ENCODE measurements around the gene SCNN1A. TPM values are rescaled to one million over a fixed set of nuclear protein-coding genes. Genes with fewer than 3 reads are reported as not detected.

The SCNN1A gene
- total and polyA plus RNA-seq, 2 of the 13 experiments (the other 11 are each of a cell fraction or from before 2014, with no cell fraction given) = 1.5 to 14.6 TPM

DNA sequence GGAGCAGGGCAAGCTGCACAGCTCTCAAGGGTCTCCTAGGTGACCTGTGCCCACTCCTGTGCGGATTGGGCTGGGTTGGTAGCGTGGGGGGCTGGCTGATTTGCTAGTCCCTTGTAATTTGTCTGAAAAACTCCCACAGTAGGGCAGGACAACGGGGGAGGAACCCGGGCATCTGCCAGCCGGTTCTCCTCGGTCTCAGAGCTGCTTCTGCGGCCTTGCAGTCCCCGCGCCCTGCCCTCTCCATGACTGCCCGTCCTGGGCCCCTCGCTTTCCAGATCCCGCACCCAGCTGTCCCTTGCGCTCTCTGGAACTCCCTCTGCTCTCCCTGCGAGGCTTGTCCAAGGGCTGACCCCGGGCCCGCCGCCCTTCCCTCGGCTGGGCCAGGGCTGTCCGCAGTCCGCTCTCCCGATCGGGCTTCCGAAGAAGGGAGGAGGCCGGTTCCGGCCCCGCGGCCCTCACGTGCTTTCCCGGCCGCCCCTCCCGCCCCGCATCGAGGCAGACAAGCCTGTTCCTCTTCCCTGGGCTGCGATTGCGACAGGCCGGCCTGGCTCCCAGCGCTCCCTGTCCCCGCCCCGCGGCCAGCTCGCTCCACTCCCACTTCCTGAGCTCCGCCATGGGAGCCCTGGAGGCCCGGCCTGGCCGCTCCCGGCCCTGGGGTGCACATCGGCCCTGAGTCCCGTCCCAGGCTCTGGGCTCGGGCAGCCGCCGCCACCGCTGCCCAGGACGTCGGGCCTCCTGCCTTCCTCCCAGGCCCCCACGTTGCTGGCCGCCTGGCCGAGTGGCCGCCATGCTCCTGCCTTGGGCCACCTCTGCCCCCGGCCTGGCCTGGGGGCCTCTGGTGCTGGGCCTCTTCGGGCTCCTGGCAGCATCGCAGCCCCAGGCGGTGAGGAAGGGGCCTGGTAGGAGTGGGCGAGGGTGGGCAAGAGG is 8.5 kb upstream of the SCNN1A start, which contains the start of gene LTBR (continued):
- TF ChIP-seq, protein P1, sequence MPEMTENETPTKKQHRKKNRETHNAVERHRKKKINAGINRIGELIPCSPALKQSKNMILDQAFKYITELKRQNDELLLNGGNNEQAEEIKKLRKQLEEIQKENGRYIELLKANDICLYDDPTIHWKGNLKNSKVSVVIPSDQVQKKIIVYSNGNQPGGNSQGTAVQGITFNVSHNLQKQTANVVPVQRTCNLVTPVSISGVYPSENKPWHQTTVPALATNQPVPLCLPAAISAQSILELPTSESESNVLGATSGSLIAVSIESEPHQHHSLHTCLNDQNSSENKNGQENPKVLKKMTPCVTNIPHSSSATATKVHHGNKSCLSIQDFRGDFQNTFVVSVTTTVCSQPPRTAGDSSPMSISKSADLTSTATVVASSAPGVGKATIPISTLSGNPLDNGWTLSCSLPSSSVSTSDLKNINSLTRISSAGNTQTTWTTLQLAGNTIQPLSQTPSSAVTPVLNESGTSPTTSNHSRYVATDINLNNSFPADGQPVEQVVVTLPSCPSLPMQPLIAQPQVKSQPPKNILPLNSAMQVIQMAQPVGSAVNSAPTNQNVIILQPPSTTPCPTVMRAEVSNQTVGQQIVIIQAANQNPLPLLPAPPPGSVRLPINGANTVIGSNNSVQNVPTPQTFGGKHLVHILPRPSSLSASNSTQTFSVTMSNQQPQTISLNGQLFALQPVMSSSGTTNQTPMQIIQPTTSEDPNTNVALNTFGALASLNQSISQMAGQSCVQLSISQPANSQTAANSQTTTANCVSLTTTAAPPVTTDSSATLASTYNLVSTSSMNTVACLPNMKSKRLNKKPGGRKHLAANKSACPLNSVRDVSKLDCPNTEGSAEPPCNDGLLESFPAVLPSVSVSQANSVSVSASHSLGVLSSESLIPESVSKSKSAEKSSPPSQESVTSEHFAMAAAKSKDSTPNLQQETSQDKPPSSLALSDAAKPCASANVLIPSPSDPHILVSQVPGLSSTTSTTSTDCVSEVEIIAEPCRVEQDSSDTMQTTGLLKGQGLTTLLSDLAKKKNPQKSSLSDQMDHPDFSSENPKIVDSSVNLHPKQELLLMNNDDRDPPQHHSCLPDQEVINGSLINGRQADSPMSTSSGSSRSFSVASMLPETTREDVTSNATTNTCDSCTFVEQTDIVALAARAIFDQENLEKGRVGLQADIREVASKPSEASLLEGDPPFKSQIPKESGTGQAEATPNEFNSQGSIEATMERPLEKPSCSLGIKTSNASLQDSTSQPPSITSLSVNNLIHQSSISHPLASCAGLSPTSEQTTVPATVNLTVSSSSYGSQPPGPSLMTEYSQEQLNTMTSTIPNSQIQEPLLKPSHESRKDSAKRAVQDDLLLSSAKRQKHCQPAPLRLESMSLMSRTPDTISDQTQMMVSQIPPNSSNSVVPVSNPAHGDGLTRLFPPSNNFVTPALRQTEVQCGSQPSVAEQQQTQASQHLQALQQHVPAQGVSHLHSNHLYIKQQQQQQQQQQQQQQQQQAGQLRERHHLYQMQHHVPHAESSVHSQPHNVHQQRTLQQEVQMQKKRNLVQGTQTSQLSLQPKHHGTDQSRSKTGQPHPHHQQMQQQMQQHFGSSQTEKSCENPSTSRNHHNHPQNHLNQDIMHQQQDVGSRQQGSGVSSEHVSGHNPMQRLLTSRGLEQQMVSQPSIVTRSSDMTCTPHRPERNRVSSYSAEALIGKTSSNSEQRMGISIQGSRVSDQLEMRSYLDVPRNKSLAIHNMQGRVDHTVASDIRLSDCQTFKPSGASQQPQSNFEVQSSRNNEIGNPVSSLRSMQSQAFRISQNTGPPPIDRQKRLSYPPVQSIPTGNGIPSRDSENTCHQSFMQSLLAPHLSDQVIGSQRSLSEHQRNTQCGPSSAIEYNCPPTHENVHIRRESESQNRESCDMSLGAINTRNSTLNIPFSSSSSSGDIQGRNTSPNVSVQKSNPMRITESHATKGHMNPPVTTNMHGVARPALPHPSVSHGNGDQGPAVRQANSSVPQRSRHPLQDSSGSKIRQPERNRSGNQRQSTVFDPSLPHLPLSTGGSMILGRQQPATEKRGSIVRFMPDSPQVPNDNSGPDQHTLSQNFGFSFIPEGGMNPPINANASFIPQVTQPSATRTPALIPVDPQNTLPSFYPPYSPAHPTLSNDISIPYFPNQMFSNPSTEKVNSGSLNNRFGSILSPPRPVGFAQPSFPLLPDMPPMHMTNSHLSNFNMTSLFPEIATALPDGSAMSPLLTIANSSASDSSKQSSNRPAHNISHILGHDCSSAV (CRISPR knock-in tag; IDR thresholded peaks at IDR 0.05; ENCODE audit: borderline replicate concordance) = no peak
- TF ChIP-seq HNRNPL (IDR thresholded peaks at IDR 0.05; ENCODE audit: low read depth, low read length) (0 out of 2 replicates have a peak, but pooled peaks have one; percentile 45), TEAD3 (CRISPR knock-in tag; optimal IDR thresholded peaks at IDR 0.05; ENCODE audit: borderline replicate concordance) (peak; percentile 53), JUNB (CRISPR knock-in tag; IDR thresholded peaks at IDR 0.05; ENCODE audit: borderline replicate concordance) (0 out of 2 replicates have a peak, but pooled peaks have one; percentile 38), ZNF772 (CRISPR knock-in tag; IDR thresholded peaks at IDR 0.05) (peak; percentile 99), RFX1 (IDR thresholded peaks at IDR 0.05) (no peak), JUND (CRISPR knock-in tag; IDR thresholded peaks at IDR 0.05) (no peak), TBX3 (IDR thresholded peaks at IDR 0.05; ENCODE audit: borderline replicate concordance) (no peak), ZNF598 (CRISPR knock-in tag; IDR thresholded peaks at IDR 0.05; ENCODE audit: borderline replicate concordance) (no peak), ZBTB42 (CRISPR knock-in tag; IDR thresholded peaks at IDR 0.05) (peak; percentile 82; the same call in 1 of the 2 replicates), RARG (CRISPR knock-in tag; IDR thresholded peaks at IDR 0.05; ENCODE audit: low read depth) (peak; percentile 80; the same call in 1 of the 2 replicates), SP2 (CRISPR knock-in tag; IDR thresholded peaks at IDR 0.05) (no peak; the same call in 1 of the 2 replicates), CEBPG (CRISPR knock-in tag; IDR thresholded peaks at IDR 0.05) (peak; percentile 97), GTF3A (CRISPR knock-in tag; conservative IDR thresholded peaks at IDR 0.05) (0 out of 2 replicates have a peak, but pooled peaks have one; percentile 32), GABPB1 (CRISPR knock-in tag; IDR thresholded peaks at IDR 0.05) (peak; percentile 92), NR2F6 (IDR thresholded peaks at IDR 0.05) (no peak), NR2F6 (CRISPR knock-in tag; IDR thresholded peaks at IDR 0.05) (peak; percentile 83), ZNF629 (CRISPR knock-in tag; conservative IDR thresholded peaks at IDR 0.05) (no peak; the same call in 1 of the 2 replicates)
- TF ChIP-seq, protein P2, sequence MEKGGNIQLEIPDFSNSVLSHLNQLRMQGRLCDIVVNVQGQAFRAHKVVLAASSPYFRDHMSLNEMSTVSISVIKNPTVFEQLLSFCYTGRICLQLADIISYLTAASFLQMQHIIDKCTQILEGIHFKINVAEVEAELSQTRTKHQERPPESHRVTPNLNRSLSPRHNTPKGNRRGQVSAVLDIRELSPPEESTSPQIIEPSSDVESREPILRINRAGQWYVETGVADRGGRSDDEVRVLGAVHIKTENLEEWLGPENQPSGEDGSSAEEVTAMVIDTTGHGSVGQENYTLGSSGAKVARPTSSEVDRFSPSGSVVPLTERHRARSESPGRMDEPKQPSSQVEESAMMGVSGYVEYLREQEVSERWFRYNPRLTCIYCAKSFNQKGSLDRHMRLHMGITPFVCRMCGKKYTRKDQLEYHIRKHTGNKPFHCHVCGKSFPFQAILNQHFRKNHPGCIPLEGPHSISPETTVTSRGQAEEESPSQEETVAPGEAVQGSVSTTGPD (CRISPR knock-in tag; IDR thresholded peaks at IDR 0.05) = no peak
- TF ChIP-seq, protein P3, sequence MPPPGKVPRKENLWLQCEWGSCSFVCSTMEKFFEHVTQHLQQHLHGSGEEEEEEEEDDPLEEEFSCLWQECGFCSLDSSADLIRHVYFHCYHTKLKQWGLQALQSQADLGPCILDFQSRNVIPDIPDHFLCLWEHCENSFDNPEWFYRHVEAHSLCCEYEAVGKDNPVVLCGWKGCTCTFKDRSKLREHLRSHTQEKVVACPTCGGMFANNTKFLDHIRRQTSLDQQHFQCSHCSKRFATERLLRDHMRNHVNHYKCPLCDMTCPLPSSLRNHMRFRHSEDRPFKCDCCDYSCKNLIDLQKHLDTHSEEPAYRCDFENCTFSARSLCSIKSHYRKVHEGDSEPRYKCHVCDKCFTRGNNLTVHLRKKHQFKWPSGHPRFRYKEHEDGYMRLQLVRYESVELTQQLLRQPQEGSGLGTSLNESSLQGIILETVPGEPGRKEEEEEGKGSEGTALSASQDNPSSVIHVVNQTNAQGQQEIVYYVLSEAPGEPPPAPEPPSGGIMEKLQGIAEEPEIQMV (CRISPR knock-in tag; IDR thresholded peaks at IDR 0.05; ENCODE audit: low read depth) = peak; percentile 70

All from HepG2 (cell line).